Activated CD8-positive, alpha-beta memory T cell treated with anti-CD3 and anti-CD28 coated beads for 24 hours (primary cell): ENCODE data around the gene ARHGAP28.
"Not testable (repeated sequence)": the region's sequence is repeated elsewhere in the genome, so short reads cannot be mapped to it uniquely, and the experiment has no call there.

Source experiments
- DNase-seq: peaks from one replicate; pipeline ENCODE4 v3.0.0-alpha.2; 2020

ARHGAP28 gene

DNA sequence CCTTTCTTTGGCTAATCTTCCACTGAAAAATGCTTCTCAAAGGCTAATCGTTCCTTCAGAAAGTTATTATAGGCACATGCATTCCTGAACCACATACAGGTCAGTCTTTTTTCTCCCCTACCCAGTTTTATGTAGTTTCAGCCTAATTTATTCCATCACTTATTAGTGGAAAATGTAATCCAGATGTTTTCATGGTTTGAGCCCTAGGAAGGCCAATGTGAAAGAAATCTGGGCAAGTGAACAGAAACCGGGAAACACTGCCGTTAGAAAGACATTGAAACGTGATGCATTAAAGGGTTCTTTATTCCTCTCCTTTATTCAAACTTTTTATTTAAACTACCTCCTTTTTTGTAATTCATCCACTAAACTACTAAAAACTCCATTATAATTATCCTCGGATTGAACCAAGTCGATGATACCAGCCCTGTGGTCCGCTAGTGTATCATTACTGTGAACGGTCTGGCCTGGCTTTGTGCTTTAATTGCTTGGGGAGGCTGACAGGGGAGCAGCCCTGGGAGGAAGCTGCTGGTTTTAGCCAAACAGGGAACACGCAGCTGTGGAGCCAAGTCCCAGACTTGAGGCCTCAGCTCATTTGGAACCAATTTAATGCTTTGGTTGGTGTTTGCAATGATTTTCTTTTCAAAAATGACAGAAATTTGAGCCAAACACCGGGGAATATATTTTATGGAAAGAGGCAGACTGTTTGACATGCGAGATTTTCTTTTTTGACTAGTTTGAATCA is 149.2 kb downstream of the ARHGAP28 start:
- no peak for DNase-seq

DNA sequence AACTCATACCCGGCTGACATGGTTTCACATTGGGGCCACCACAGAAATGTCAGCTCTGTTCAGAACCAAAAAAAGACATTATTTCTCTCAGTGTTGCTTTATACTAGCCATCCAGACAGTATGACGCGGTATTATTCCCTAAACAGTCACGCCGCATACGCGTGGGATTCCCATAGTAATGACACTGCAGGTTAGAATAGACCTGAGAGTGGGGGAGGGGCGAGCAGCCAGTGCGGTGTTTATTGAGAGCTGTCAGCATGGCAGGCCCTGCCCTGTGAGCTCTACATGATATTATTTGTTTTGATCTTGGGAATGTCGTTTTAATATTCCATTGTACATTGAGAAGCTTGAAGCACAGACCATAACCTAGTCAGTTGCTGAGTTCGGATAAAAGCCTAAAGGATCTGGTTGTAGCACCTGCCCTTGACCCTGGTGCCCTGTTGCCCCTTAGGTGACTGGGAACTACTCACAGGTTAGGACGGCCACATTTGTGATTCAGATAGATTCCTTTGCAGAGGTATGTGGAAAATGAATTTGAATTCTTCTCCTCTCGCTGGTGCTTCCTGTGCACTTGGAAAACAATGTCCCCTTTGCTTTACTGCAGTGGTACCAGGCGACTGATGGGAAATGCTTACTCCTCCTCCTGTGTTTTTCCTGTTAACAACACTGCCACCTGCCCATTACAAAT is 150.1 kb downstream of the ARHGAP28 start:
- DNase-seq: no peak

GRCh38 chr18:6881034-6881820 is 151.7 kb downstream of the ARHGAP28 start:
- DNase-seq: no peak

GRCh38 chr18:6882401-6882800 is 152.9 kb downstream of the ARHGAP28 start:
- no peak for DNase-seq

DNA sequence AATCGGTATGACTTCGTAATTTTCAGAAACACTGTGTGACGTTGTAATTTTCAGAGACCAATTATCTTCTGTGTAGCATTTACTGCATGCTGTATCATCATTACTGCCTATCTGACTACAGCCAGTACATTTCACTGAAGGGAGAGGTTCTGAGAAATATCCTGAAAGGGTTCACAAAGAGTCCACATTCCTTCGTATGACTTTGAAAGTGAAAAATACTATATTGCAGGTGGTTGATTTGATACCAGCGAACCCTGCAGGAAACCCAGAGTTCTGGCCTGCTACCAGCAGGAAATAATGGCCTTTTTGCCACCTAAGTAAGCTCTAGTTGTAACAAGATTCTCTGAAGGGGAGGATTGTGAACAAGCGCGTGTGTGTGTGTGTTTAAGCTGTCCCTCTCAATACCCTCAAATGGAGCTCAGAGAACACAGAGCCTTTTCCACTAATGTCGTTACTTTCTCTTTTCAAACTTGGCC is 155.5 kb downstream of the ARHGAP28 start:
- no peak for DNase-seq

GRCh38 chr18:6885992-6886796 is 156.7 kb downstream of the ARHGAP28 start:
- no peak for DNase-seq

GRCh38 chr18:6886797-6887330 is 157.3 kb downstream of the ARHGAP28 start:
- DNase-seq: no peak

- DNase-seq: no peak
Measured at GRCh38 chr18:6891788-6892187, 162.3 kb downstream of the ARHGAP28 start.

DNA sequence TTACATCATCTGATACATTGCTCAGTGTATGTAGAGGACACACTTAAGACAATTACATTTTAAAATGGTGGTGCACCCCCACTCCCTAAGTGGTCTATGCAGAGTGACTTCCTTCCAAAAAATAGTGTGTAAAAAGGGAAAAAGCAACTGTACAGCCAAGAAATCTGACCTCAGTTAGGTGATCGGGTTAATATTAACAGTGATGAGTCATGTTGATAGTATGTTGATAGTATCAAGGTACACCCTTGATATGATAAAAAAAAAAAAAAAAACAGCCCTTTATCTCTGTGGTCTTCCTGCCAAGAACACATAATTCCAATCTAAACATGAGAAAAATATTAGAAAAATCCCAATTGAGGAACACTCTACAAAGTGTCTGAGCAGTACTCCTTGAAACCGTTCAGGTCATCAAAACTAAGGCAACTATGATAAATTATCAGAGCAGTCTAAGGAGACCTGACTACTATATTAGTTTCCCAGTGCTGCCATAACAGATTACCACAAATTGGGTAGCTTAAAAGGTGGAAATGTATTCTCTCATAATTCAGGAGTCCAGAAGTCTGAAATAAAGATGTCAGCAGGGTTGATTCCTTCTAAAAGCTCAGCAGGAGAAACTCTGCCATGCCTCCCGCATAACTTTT is 171.9 kb downstream of the ARHGAP28 start:
- DNase-seq: no peak

- DNase-seq: no peak
Measured at GRCh38 chr18:6917072-6917471, 187.6 kb downstream of the ARHGAP28 start.

GRCh38 chr18:6920099-6920955 is 190.8 kb downstream of the ARHGAP28 start:
- no peak for DNase-seq

DNA sequence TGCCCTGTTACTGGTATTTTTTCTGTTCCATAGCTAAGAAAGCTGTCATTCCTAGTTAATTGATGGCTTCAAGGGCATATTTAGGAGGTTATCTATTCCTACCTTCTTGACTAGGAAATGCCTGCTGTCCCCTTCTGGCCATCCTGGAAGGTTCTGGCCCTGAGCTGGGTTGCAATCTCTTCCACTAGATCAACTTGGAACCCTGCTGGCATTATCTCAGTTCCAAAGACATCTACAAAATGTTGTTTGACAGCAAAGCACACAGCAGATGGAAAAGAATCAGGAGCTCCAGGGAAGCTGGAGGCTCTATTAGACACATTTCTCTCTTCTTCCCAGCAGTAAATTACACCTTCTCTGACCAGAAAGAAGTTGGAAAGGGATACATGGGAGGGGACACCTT is 192.1 kb downstream of the ARHGAP28 start:
- no peak for DNase-seq

- no peak for DNase-seq
Measured at GRCh38 chr18:6923220-6923619, 193.7 kb downstream of the ARHGAP28 start.

GRCh38 chr18:6927153-6927552 is 197.6 kb downstream of the ARHGAP28 start:
- no peak for DNase-seq

DNA sequence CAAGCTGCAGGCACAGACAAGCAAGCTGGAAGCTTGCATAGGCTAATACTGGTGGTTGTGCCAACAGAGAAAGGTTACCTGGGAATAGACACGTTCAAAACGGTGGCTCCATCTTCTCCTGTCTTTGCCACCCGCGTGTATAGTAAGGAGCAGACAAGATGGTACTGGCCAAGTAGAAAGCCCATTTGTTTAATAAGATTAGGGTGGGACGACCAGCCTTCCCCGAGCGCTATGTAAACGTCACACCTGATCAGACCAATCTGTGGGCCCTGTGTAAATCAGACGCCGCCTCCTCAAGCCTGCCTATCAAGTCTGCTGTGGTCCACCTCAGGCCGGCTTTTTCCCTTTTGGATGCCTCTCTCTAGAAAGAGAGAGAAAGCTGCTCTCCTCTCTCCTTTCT is 198.8 kb downstream of the ARHGAP28 start:
- no peak for DNase-seq

GRCh38 chr18:6929370-6930102 is 200.0 kb downstream of the ARHGAP28 start:
- DNase-seq: no peak

DNA sequence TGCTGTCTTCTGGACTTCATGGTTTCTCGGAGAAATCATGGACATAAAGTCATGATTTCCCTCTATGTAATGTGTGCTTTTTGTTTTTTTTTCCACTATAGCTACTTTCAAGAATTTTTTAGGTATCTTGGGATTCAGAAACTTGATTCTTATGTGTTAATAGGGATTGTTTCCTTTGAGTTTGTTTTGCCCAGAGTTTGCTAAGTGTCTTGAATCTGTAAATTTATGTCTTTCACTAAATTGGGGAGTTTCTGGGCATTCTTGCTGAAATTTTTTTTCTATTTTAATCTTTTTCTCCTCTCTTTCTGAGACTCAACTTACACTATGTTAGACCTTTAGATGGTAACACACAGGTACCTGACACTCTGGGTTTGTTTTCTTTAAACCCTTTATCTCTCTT is 205.3 kb downstream of the ARHGAP28 start:
- no peak for DNase-seq

DNA sequence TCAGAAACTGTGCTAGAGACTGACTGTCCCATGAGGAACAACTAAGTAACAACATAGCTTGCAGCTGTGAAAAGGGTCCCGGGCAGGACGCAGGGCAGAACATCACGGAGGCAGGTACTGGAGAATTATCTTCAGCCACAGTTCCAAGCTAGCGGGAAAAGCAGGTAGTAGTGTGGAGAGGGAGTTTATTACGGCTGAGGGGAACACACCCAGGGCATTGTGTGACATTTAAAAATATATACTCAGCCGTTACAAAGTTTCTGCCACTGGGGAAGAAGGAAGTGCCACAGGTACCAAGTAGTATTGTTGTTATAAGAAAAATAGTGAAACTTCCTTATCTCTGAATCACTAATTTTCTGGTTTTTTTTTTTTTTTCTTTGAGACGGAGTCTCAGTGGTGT is 208.5 kb downstream of the ARHGAP28 start:
- DNase-seq: no peak

DNA sequence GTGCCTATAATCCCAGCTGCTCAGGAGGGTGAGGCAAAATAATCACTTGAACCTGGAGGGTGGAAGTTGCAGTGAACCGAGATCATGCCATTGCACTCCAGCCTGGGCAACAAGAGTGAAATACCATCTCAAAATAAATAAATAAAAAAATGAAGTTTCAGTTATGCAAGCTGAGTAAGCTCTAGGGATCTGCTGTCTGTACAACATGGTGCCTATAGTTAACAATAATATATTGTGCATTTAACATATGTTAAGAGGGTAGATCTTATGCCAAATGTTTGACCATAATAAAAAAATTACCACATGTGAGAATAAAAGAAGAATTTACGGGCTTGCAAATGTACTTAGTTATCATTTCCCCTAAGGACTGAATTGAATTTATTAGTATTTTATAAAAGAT is 208.9 kb downstream of the ARHGAP28 start:
- DNase-seq: not testable (repeated sequence)

GRCh38 chr18:6939972-6940371 is 210.5 kb downstream of the ARHGAP28 start:
- no peak for DNase-seq
